Measurements from ENCODE around the gene STRADB.

The STRADB gene

GRCh38 chr2:201401815-201402214 lies 49.7 kb upstream of the STRADB start (continued):
- TF ChIP-seq HIC1 (tag by site-specific recombination; IDR thresholded peaks at IDR 0.05), result peak; percentile 21; the same call in 1 of the 2 replicates
- TF ChIP-seq GFI1B (tag by site-specific recombination; IDR thresholded peaks at IDR 0.05), result 0 out of 2 replicates have a peak, but pooled peaks have one; percentile 45
- no peak for TF ChIP-seq ZNF223 (tag by site-specific recombination; IDR thresholded peaks at IDR 0.05)
- no peak for TF ChIP-seq ZBTB26 (tag by site-specific recombination; optimal IDR thresholded peaks at IDR 0.05)
- no peak for TF ChIP-seq ZNF391 (tag by site-specific recombination; IDR thresholded peaks at IDR 0.05; ENCODE audit: borderline replicate concordance, low read depth)
- no peak for TF ChIP-seq ZNF362 (tag by site-specific recombination; IDR thresholded peaks at IDR 0.05)
- peak; percentile 67 for TF ChIP-seq ZNF366 (tag by site-specific recombination; conservative IDR thresholded peaks at IDR 0.05)
- TF ChIP-seq GLIS1 (tag by site-specific recombination; IDR thresholded peaks at IDR 0.05), result no peak
- no peak for TF ChIP-seq ZNF24 (tag by site-specific recombination; IDR thresholded peaks at IDR 0.05)
- TF ChIP-seq KLF1 (tag by site-specific recombination; IDR thresholded peaks at IDR 0.05), result no peak
- TF ChIP-seq OSR2 (tag by site-specific recombination; IDR thresholded peaks at IDR 0.05), result peak; percentile 92
- no peak for TF ChIP-seq ZBTB11 (tag by site-specific recombination; conservative IDR thresholded peaks at IDR 0.05; ENCODE audit: low read depth)
- no peak for TF ChIP-seq ZNF341 (tag by site-specific recombination; IDR thresholded peaks at IDR 0.05; ENCODE audit: low read depth)
- TF ChIP-seq ZNF169 (tag by site-specific recombination; IDR thresholded peaks at IDR 0.05), result no peak
- peak; percentile 39 for TF ChIP-seq ZBTB17 (tag by site-specific recombination; IDR thresholded peaks at IDR 0.05)
- TF ChIP-seq ZFHX2 (tag by site-specific recombination; conservative IDR thresholded peaks at IDR 0.05), result no peak
- TF ChIP-seq ZNF2 (tag by site-specific recombination; IDR thresholded peaks at IDR 0.05), result no peak
- no peak for TF ChIP-seq ZNF704 (tag by site-specific recombination; IDR thresholded peaks at IDR 0.05)
- 0 out of 2 replicates have a peak, but pooled peaks have one; percentile 40 for TF ChIP-seq SCRT1 (tag by site-specific recombination; IDR thresholded peaks at IDR 0.05; ENCODE audit: borderline replicate concordance)
- no peak for TF ChIP-seq GLIS2 (tag by site-specific recombination; IDR thresholded peaks at IDR 0.05)
